ENCODE measurements around the gene OASL.
"Not testable (repeated sequence)": the region's sequence is repeated elsewhere in the genome, so short reads cannot be mapped to it uniquely, and the experiment has no call there.

The OASL gene

GRCh38 chr12:121079736-121080272 is 40.8 kb upstream of the OASL start:
- H3K4me1 ChIP-seq (ENCODE audit: control insufficient read depth in 1 of 2, insufficient read depth in 2 of 2, low read length in 2 of 2): no peaks in the 10 kb centered on the region
- no peak overlapping the region for H3K14ac ChIP-seq (ENCODE audit: low read length)
- H3K9ac ChIP-seq (ENCODE audit: low read length): no peak overlapping the region
- H3K9me3 ChIP-seq (ENCODE audit: insufficient read depth, low read depth, low read length): peaks cover 3% of the 10 kb centered on the region
- H3K18ac ChIP-seq (ENCODE audit: low read length): no peak overlapping the region
- no peaks in the 10 kb centered on the region for H3K79me1 ChIP-seq (ENCODE audit: low read length)
- no peak overlapping the region for H3K27ac ChIP-seq (ENCODE audit: low read depth, low read length)
- H3K4me3 ChIP-seq (ENCODE audit: low read depth, low read length): no peak overlapping the region
- whole genome bisulfite sequencing (ENCODE audit: extremely low coverage, insufficient coverage, insufficient read length): no CpG with 5 or more reads among the region's 13 CpGs
- H2AK5ac ChIP-seq (ENCODE audit: low read length): no peak overlapping the region
- H3K4me2 ChIP-seq (ENCODE audit: low read length): no peak overlapping the region
- H4K8ac ChIP-seq (ENCODE audit: low read depth, low read length): no peak overlapping the region
- H4K12ac ChIP-seq (ENCODE audit: low read depth, low read length): no peak overlapping the region
- DNase-seq: no peak
- H2BK5ac ChIP-seq (ENCODE audit: low read depth, low read length, poor library complexity): no peak overlapping the region
- H2BK12ac ChIP-seq (ENCODE audit: low read length): no peak overlapping the region
- H3K23ac ChIP-seq (ENCODE audit: low read length): no peak overlapping the region
- H3K36me3 ChIP-seq (ENCODE audit: control insufficient read depth in 1 of 2, insufficient read depth in 2 of 2, low read length in 2 of 2): no peaks in the 10 kb centered on the region
- no peak overlapping the region for H4K91ac ChIP-seq (ENCODE audit: low read depth, low read length)
- H3K79me2 ChIP-seq (ENCODE audit: control insufficient read depth, insufficient read depth, low read length, poor library complexity): no peaks in the 10 kb centered on the region
- no peak overlapping the region for H2BK120ac ChIP-seq (ENCODE audit: insufficient read depth, low read length, poor library complexity)
- H3K27me3 ChIP-seq (ENCODE audit: insufficient read depth, low read length): no peaks in the 10 kb centered on the region
- no peak overlapping the region for H3K4ac ChIP-seq (ENCODE audit: low read depth, low read length)
- H2AFZ ChIP-seq (ENCODE audit: insufficient read depth, low read length, poor library complexity): no peak overlapping the region

GRCh38 chr12:121077440-121077839 is 38.4 kb upstream of the OASL start:
- not testable (repeated sequence) for H3K79me1 ChIP-seq (ENCODE audit: low read length); H3K9ac ChIP-seq (ENCODE audit: low read length); H3K36me3 ChIP-seq (ENCODE audit: control insufficient read depth in 1 of 2, insufficient read depth in 2 of 2, low read length in 2 of 2); H3K4ac ChIP-seq (ENCODE audit: low read depth, low read length); DNase-seq; H3K79me2 ChIP-seq (ENCODE audit: control insufficient read depth, insufficient read depth, low read length, poor library complexity); H4K12ac ChIP-seq (ENCODE audit: low read depth, low read length); H4K91ac ChIP-seq (ENCODE audit: low read depth, low read length); H3K23ac ChIP-seq (ENCODE audit: low read length); H3K4me3 ChIP-seq (ENCODE audit: low read depth, low read length); H3K18ac ChIP-seq (ENCODE audit: low read length); H3K4me2 ChIP-seq (ENCODE audit: low read length); H2AK5ac ChIP-seq (ENCODE audit: low read length); H3K4me1 ChIP-seq (ENCODE audit: control insufficient read depth in 1 of 2, insufficient read depth in 2 of 2, low read length in 2 of 2); H3K14ac ChIP-seq (ENCODE audit: low read length); H2BK5ac ChIP-seq (ENCODE audit: low read depth, low read length, poor library complexity); H3K27ac ChIP-seq (ENCODE audit: low read depth, low read length); H4K8ac ChIP-seq (ENCODE audit: low read depth, low read length); H3K27me3 ChIP-seq (ENCODE audit: insufficient read depth, low read length); H2AFZ ChIP-seq (ENCODE audit: insufficient read depth, low read length, poor library complexity); H2BK120ac ChIP-seq (ENCODE audit: insufficient read depth, low read length, poor library complexity); H2BK12ac ChIP-seq (ENCODE audit: low read length); H3K9me3 ChIP-seq (ENCODE audit: insufficient read depth, low read depth, low read length)
- WGBS (ENCODE audit: extremely low coverage, insufficient coverage, insufficient read length): no CpG with 5 or more reads among the region's 3 CpGs

DNA sequence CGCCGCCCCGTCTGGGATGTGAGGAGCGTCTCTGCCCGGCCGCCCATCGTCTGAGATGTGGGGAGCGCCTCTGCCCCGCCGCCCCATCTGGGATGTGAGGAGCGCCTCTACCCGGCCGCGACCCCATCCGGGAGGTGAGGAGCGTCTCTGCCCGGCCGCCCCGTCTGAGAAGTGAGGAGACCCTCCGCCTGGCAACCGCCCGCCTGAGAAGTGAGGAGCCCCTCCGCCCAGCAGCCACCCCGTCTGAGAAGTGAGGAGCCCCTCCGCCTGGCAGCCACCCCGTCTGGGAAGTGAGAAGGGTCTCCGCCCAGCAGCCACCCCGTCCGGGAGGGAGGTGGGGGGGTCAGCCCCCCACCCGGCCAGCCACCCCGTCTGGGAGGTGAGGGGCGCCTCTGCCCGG is 36.9 kb upstream of the OASL start:
- H2AK5ac ChIP-seq (ENCODE audit: low read length); H3K27me3 ChIP-seq (ENCODE audit: insufficient read depth, low read length); H4K8ac ChIP-seq (ENCODE audit: low read depth, low read length); H2BK120ac ChIP-seq (ENCODE audit: insufficient read depth, low read length, poor library complexity); H3K27ac ChIP-seq (ENCODE audit: low read depth, low read length); H4K12ac ChIP-seq (ENCODE audit: low read depth, low read length); H3K4me3 ChIP-seq (ENCODE audit: low read depth, low read length); H3K4me1 ChIP-seq (ENCODE audit: control insufficient read depth in 1 of 2, insufficient read depth in 2 of 2, low read length in 2 of 2); H3K79me1 ChIP-seq (ENCODE audit: low read length); H2BK12ac ChIP-seq (ENCODE audit: low read length); H3K14ac ChIP-seq (ENCODE audit: low read length); H2BK5ac ChIP-seq (ENCODE audit: low read depth, low read length, poor library complexity); H3K4me2 ChIP-seq (ENCODE audit: low read length); H3K9ac ChIP-seq (ENCODE audit: low read length); H2AFZ ChIP-seq (ENCODE audit: insufficient read depth, low read length, poor library complexity); H3K9me3 ChIP-seq (ENCODE audit: insufficient read depth, low read depth, low read length); H3K18ac ChIP-seq (ENCODE audit: low read length); DNase-seq; H3K23ac ChIP-seq (ENCODE audit: low read length); H3K36me3 ChIP-seq (ENCODE audit: control insufficient read depth in 1 of 2, insufficient read depth in 2 of 2, low read length in 2 of 2); H3K4ac ChIP-seq (ENCODE audit: low read depth, low read length); H3K79me2 ChIP-seq (ENCODE audit: control insufficient read depth, insufficient read depth, low read length, poor library complexity); H4K91ac ChIP-seq (ENCODE audit: low read depth, low read length): not testable (repeated sequence)
- no CpG with 5 or more reads among the region's 33 CpGs for WGBS (ENCODE audit: extremely low coverage, insufficient coverage, insufficient read length)

GRCh38 chr12:121072147-121072546 is 33.1 kb upstream of the OASL start:
- Histone ChIP-seq H3K36me3 (ENCODE audit: control insufficient read depth in 1 of 2, insufficient read depth in 2 of 2, low read length in 2 of 2) (no peaks in the 10 kb centered on the region), H2AFZ (ENCODE audit: insufficient read depth, low read length, poor library complexity) (no peak overlapping the region), H3K27me3 (ENCODE audit: insufficient read depth, low read length) (no peaks in the 10 kb centered on the region), H2BK5ac (ENCODE audit: low read depth, low read length, poor library complexity) (no peak overlapping the region), H4K91ac (ENCODE audit: low read depth, low read length) (no peak overlapping the region), H2AK5ac (ENCODE audit: low read length) (no peak overlapping the region), H3K27ac (ENCODE audit: low read depth, low read length) (no peak overlapping the region), H3K4me3 (ENCODE audit: low read depth, low read length) (no peak overlapping the region), H3K23ac (ENCODE audit: low read length) (no peak overlapping the region), H3K4me2 (ENCODE audit: low read length) (no peak overlapping the region), H3K4me1 (ENCODE audit: control insufficient read depth in 1 of 2, insufficient read depth in 2 of 2, low read length in 2 of 2) (no peaks in the 10 kb centered on the region), H2BK120ac (ENCODE audit: insufficient read depth, low read length, poor library complexity) (no peak overlapping the region), H3K18ac (ENCODE audit: low read length) (no peak overlapping the region), H3K9me3 (ENCODE audit: insufficient read depth, low read depth, low read length) (peaks cover 5% of the 10 kb centered on the region), H3K79me1 (ENCODE audit: low read length) (no peaks in the 10 kb centered on the region), H3K79me2 (ENCODE audit: control insufficient read depth, insufficient read depth, low read length, poor library complexity) (no peaks in the 10 kb centered on the region), H3K14ac (ENCODE audit: low read length) (no peak overlapping the region), H4K8ac (ENCODE audit: low read depth, low read length) (no peak overlapping the region), H3K9ac (ENCODE audit: low read length) (no peak overlapping the region), H2BK12ac (ENCODE audit: low read length) (no peak overlapping the region), H4K12ac (ENCODE audit: low read depth, low read length) (no peak overlapping the region), H3K4ac (ENCODE audit: low read depth, low read length) (no peak overlapping the region)
- no peak for DNase-seq
- WGBS (ENCODE audit: extremely low coverage, insufficient coverage, insufficient read length): no CpG with 5 or more reads among the region's 3 CpGs

Measured in trophoblast cell (in vitro differentiated cells and primary cell).